ENCODE results near the gene ANGEL2.
"Not testable (repeated sequence)": the region's sequence is repeated elsewhere in the genome, so short reads cannot be mapped to it uniquely, and the experiment has no call there.

The ANGEL2 gene

DNA sequence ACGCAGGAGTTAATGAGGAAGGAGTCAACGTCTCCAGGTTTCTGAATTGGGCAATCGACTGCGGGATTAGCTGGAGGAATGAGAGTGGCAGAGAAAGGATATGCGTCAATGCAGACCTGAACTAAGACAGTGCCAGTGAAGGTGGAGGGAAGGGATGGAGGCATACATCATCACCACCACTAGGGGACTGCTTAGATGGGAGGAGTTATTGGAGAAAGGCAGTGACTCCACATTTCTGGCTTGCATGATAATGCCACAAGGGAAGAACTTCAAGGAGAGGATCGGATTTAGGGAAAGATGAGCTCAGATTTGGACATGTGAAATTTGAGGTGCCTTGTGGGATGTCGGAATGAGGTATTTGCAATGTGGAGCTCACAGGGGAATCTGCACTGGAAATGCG is 47.9 kb downstream of the ANGEL2 start:
- FAIRE-seq = peak; percentile 87
- no peak for TF ChIP-seq POLR2A (IDR thresholded peaks at IDR 0.05; ENCODE audit: low read depth, low read length)
- TF ChIP-seq PAX5 (IDR thresholded peaks at IDR 0.05; ENCODE audit: insufficient read depth, low read length, severe bottlenecking) = no peak
- no peak for TF ChIP-seq POLR2AphosphoS5 (IDR thresholded peaks at IDR 0.05; ENCODE audit: low read depth, low read length)
- TF ChIP-seq POU2F2 (IDR thresholded peaks at IDR 0.05; ENCODE audit: low read depth, low read length) = no peak
- no peak for TF ChIP-seq TAF1 (IDR thresholded peaks at IDR 0.05; ENCODE audit: low read depth, low read length)
- TF ChIP-seq SPI1 (IDR thresholded peaks at IDR 0.05; ENCODE audit: low read depth, low read length) = no peak
- DNase-seq (ENCODE audit: insufficient read length, low spot score) = no peak

DNA sequence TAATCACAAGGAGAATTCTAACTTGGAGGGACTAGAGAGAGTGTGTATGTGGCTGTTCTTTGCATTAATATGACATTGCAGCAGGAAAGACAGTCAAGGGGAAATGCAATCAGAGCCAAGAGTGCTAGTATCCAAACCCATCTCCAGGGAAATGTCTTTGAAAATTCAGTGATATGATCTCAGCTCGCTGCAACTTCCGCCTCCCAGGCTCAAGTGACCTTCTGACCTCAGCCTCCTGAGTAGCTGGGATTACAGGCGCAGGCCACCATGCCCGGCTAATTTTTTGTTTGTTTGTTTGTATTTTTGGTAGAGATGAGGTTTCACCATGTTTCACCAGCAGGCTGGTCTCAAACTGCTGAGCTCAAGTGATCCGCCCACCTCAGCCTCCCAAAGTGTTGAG is 49.1 kb downstream of the ANGEL2 start:
- TF ChIP-seq POLR2A (IDR thresholded peaks at IDR 0.05; ENCODE audit: low read depth, low read length) = no peak
- no peak for FAIRE-seq
- DNase-seq (ENCODE audit: insufficient read length, low spot score) = no peak

DNA sequence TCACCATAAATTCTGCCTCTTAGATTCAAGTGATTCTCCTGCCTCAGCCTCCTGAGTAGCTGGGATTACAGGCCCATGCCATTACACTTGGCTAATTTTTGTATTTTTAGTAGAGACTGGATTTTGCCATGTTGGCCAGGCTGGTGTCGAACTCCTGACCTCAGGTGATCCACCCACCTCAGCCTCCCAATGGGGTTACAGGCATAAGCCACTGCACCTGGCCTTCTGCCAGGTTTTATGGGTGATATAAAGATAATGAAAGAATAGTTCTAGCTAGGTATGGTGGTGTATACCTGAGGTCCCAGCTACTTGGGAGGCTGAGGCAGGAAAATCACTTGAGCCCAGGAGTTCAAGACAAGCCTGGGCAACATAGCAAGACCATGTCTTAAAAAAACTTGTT is 50.7 kb downstream of the ANGEL2 start:
- not testable (repeated sequence) for FAIRE-seq; DNase-seq (ENCODE audit: insufficient read length, low spot score)

DNA sequence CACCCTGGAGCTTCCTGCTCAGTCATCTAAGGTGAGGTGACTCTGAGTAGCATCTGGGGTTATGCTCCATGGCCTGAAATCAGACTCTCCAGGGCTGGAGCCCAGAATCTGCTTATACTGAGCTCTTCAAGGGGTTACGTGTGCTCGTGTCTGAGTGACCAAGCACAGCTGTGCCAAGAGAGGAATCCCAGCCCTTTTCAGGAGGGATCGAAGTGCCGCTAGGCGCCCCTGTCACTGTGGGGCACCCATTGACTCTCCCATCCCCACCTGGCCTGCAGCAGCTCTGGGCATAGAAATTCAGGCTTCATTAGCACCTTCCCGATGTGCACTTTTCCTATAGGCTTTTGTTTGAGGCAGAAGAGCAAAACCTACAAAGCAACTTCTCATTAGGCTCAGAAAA is 51.6 kb downstream of the ANGEL2 start:
- no peak for DNase-seq (ENCODE audit: insufficient read length, low spot score)
- FAIRE-seq = no peak

DNA sequence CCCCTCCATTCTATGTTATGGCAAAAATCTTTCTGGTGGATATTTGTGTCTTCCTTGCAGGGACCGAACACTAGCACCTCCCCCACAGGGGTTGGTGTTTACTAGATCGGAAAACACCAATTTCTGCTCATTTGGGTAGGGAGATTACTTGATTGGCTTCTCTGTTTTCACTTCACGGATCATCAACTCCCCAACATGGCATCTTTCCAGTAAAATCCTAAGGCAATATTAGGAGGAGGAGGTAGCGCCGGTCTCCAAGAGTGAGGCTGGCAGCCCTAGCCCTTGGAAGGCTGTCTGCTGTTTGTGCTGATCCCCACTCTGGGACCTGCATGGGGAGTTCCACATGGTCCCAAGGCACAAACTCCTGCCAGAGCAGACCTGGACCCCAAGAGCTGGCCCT is 53.2 kb downstream of the ANGEL2 start:
- no peak for TF ChIP-seq POLR2AphosphoS5 (IDR thresholded peaks at IDR 0.05; ENCODE audit: low read depth, low read length)
- TF ChIP-seq POU2F2 (IDR thresholded peaks at IDR 0.05; ENCODE audit: low read depth, low read length) = no peak
- no peak for TF ChIP-seq POLR2A (IDR thresholded peaks at IDR 0.05; ENCODE audit: low read depth, low read length)
- TF ChIP-seq TAF1 (IDR thresholded peaks at IDR 0.05; ENCODE audit: low read depth, low read length) = no peak
- no peak for TF ChIP-seq SPI1 (IDR thresholded peaks at IDR 0.05; ENCODE audit: low read depth, low read length)
- no peak for TF ChIP-seq PAX5 (IDR thresholded peaks at IDR 0.05; ENCODE audit: insufficient read depth, low read length, severe bottlenecking)
- DNase-seq (ENCODE audit: insufficient read length, low spot score) = no peak
- no peak for FAIRE-seq

More for the DNA sequence above, 51.6 kb downstream of the ANGEL2 start:
- TF ChIP-seq SPI1 (IDR thresholded peaks at IDR 0.05; ENCODE audit: low read depth, low read length) = no peak
- TF ChIP-seq PAX5 (IDR thresholded peaks at IDR 0.05; ENCODE audit: insufficient read depth, low read length, severe bottlenecking) = no peak
- TF ChIP-seq TAF1 (IDR thresholded peaks at IDR 0.05; ENCODE audit: low read depth, low read length) = no peak
- no peak for TF ChIP-seq POLR2A (IDR thresholded peaks at IDR 0.05; ENCODE audit: low read depth, low read length)
- TF ChIP-seq POLR2AphosphoS5 (IDR thresholded peaks at IDR 0.05; ENCODE audit: low read depth, low read length) = no peak
- TF ChIP-seq POU2F2 (IDR thresholded peaks at IDR 0.05; ENCODE audit: low read depth, low read length) = no peak

DNA sequence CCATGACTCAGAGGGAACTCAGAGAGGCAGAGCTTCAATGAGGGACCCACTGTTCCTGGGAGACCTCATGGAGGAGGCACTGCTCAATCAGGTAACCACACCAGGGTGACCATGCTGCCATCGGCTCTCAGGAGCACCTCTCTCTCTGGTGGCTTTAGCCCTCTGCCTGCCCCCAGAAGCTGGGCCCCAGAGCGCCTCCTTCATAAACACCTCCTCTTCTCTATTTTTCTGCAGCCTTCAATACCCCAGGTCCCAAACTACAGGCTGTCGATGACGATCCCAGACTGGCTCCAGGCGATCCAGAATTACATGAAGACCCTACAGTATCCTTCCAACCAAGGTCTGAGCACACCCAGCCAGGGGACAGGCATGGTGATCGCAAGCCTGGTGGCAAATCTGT is 54.7 kb downstream of the ANGEL2 start:
- DNase-seq (ENCODE audit: insufficient read length, low spot score) = no peak
- FAIRE-seq = no peak
- TF ChIP-seq TAF1 (IDR thresholded peaks at IDR 0.05; ENCODE audit: low read depth, low read length) (no peak), POLR2AphosphoS5 (IDR thresholded peaks at IDR 0.05; ENCODE audit: low read depth, low read length) (no peak), SPI1 (IDR thresholded peaks at IDR 0.05; ENCODE audit: low read depth, low read length) (no peak), POU2F2 (IDR thresholded peaks at IDR 0.05; ENCODE audit: low read depth, low read length) (no peak), POLR2A (IDR thresholded peaks at IDR 0.05; ENCODE audit: low read depth, low read length) (no peak), PAX5 (IDR thresholded peaks at IDR 0.05; ENCODE audit: insufficient read depth, low read length, severe bottlenecking) (no peak)

DNA sequence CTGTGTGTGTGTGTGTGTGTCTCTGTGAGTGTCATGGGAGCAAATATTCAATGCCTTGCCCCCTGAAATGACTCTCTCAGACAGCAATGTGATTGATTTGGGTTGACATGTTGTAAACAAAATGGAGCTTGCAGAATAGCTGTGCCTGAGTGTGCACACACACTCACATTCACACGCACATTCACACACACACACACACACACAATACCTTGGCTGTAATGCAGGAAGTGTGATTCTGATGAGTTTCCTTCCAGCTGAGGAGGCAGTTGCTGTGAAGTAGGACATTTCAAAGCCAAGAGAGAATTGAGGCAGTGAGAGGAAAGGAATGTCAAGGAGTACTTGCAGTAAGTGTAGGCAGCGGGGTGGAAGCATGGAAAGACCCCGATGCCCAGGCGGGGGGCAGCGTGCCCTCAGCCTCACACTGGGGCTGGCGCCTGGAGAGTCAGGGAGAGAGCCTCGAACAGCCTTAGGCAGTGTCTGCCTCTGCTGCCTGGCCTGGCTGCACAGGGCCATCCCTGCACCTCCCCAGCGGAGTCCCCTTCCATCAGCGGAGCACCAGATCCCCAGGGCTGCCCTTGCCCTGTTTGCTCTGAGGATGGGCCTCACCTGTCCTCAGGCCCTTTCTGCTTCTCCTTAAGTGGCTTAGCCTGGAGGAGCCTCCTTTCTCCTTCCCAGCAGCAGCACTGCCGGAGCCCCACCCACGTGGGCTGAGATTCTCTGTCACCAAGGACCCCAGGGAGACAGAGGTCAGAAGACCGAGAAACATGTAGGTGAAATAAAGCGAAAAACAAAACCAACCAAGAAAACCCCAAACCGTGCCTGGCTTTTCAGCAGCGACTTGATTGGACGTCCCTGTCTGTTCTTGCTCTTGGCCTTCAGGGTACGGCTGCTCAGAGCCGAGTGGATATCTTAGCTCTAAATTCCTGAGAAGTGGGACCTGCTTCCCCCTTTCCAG is 56.1 kb downstream of the ANGEL2 start:
- no peak for DNase-seq (ENCODE audit: insufficient read length, low spot score)
- FAIRE-seq = peak; percentile 81
- TF ChIP-seq SPI1 (IDR thresholded peaks at IDR 0.05; ENCODE audit: low read depth, low read length) = no peak
- no peak for TF ChIP-seq PAX5 (IDR thresholded peaks at IDR 0.05; ENCODE audit: insufficient read depth, low read length, severe bottlenecking)
- no peak for TF ChIP-seq POLR2A (IDR thresholded peaks at IDR 0.05; ENCODE audit: low read depth, low read length)
- no peak for TF ChIP-seq TAF1 (IDR thresholded peaks at IDR 0.05; ENCODE audit: low read depth, low read length)
- no peak for TF ChIP-seq POU2F2 (IDR thresholded peaks at IDR 0.05; ENCODE audit: low read depth, low read length)
- TF ChIP-seq POLR2AphosphoS5 (IDR thresholded peaks at IDR 0.05; ENCODE audit: low read depth, low read length) = no peak

DNA sequence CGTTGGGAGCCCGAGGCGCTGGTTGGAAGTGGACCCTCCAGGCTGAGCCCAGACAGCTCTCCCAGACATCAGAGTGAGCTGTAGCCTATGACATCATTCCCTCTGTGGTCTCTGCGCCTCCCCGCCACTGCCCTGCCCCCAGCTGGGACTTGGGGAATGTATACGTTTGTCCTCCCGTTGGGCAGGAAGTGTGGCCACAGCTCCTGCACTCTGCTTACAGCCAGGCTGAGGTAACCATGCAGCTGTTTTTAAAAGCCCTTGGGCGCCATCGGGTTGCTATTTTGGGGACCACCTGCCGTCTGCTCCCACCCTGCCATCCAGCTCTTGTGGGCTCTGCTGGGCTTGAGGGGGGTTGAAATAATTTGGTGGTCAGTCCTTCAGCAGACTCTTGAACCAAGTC is 57.5 kb downstream of the ANGEL2 start:
- DNase-seq (ENCODE audit: insufficient read length, low spot score) (no peak), FAIRE-seq (peak; percentile 57)
- TF ChIP-seq POLR2A (IDR thresholded peaks at IDR 0.05; ENCODE audit: low read depth, low read length) (no peak), TAF1 (IDR thresholded peaks at IDR 0.05; ENCODE audit: low read depth, low read length) (no peak), POLR2AphosphoS5 (IDR thresholded peaks at IDR 0.05; ENCODE audit: low read depth, low read length) (no peak), PAX5 (IDR thresholded peaks at IDR 0.05; ENCODE audit: insufficient read depth, low read length, severe bottlenecking) (no peak), POU2F2 (IDR thresholded peaks at IDR 0.05; ENCODE audit: low read depth, low read length) (no peak), SPI1 (IDR thresholded peaks at IDR 0.05; ENCODE audit: low read depth, low read length) (no peak)

DNA sequence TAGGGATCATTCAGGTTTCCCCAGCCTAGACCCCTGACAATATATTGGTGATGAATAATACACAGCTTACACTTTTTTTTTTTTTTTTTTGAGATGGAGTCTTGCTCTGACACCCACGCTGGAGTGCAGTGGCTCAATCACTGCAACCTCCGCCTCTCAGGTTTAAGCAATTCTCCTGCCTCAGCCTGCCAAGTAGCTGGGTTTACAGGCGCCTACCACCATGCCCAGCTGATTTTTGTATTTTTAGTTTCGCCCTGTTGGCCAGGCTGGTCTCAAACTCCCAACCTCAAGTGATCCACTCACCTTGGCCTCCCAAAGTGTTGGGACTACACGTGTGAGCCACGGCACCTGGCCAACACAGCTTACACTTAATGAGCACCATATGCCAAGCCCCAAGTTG is 58.1 kb downstream of the ANGEL2 start:
- FAIRE-seq (no peak), DNase-seq (ENCODE audit: insufficient read length, low spot score) (no peak)
- no peak for TF ChIP-seq TAF1 (IDR thresholded peaks at IDR 0.05; ENCODE audit: low read depth, low read length)
- no peak for TF ChIP-seq PAX5 (IDR thresholded peaks at IDR 0.05; ENCODE audit: insufficient read depth, low read length, severe bottlenecking)
- no peak for TF ChIP-seq SPI1 (IDR thresholded peaks at IDR 0.05; ENCODE audit: low read depth, low read length)
- TF ChIP-seq POLR2A (IDR thresholded peaks at IDR 0.05; ENCODE audit: low read depth, low read length) = no peak
- TF ChIP-seq POU2F2 (IDR thresholded peaks at IDR 0.05; ENCODE audit: low read depth, low read length) = no peak
- no peak for TF ChIP-seq POLR2AphosphoS5 (IDR thresholded peaks at IDR 0.05; ENCODE audit: low read depth, low read length)

Measured in GM12891 (cell line).